Body of pancreas (tissue), 4 donors: ENCODE measurements around the gene TOR4A.

Experiments
- CTCF ChIP-seq, 7 experiments: fragments of 450-650 bp in 4 of 7; fragments of 200-600 bp in 3 of 7; sonication (generic) in 3 of 7; IDR thresholded peaks; one replicate each; pipeline ENCODE4 v1.5.1; 2016 to 2019; ENCODE audit warnings: antibody characterized with exemption in 7 of 7
- POLR2A ChIP-seq, 3 donors: fragments of 450-650 bp; IDR thresholded peaks; one replicate each; pipeline ENCODE4 v1.6.1; 2016; ENCODE audit warnings: antibody characterized with exemption in 3 of 3, mild to moderate bottlenecking in 2 of 3

GRCh38 chr9:137236238-137236935, 41.1 kb upstream of the TOR4A start:
- TF ChIP-seq CTCF (IDR thresholded peaks at IDR 0.05) (peak; percentile 99 to 100 (median 100)), POLR2A (IDR thresholded peaks at IDR 0.05) (no peak)
